Neutrophil (primary cell): ENCODE results near the gene DDI2.
A peak's percentile ranks its signal among the peaks of the same experiment; 100 is the strongest.

ENCODE experiments used
- H3K27ac ChIP-seq: fragments of 200-600 bp; sonication (generic); 2 replicates; pipeline ENCODE4 v1.5.1; 2016; ENCODE audit warnings: mild to moderate bottlenecking, moderate library complexity
- H3K27me3 ChIP-seq: fragments of 200-600 bp; sonication (generic); 2 replicates; pipeline ENCODE4 v1.6.0; 2016; ENCODE audit warnings: mild to moderate bottlenecking
- H3K36me3 ChIP-seq: fragments of 200-600 bp; sonication (generic); 2 replicates; pipeline ENCODE4 v1.5.1; 2017
- H3K4me1 ChIP-seq, 2 experiments: fragments of 200-600 bp in 1 of 2; sonication (generic) in 1 of 2; 1 replicate in 1 of 2; 2 replicates in 1 of 2; pipeline versions ENCODE4 v1.5.1 to v1.6.1; 2013 to 2016; ENCODE audit warnings: low read depth in 1 of 2, low read length in 1 of 2, mild to moderate bottlenecking in 1 of 2, moderate library complexity in 1 of 2; ENCODE audit not compliant: control insufficient read depth in 1 of 2, insufficient read depth in 1 of 2
- H3K4me3 ChIP-seq, 2 experiments: fragments of 200-600 bp in 1 of 2; sonication (generic) in 1 of 2; 1 replicate in 1 of 2; 2 replicates in 1 of 2; pipeline ENCODE4 v1.5.1; 2013 to 2016; ENCODE audit warnings: low read depth in 1 of 2, low read length in 1 of 2, mild to moderate bottlenecking in 1 of 2, moderate library complexity in 1 of 2
- H3K9me3 ChIP-seq: fragments of 200-600 bp; sonication (generic); 2 replicates; pipeline ENCODE4 v1.5.1; 2016
- TF ChIP-seq, protein P1 (sequence below): fragments of 200-600 bp; sonication (generic); IDR thresholded peaks from 2 replicates; pipeline ENCODE4 v1.5.1; 2016; ENCODE audit warnings: antibody characterized with exemption

The DDI2 gene

DNA sequence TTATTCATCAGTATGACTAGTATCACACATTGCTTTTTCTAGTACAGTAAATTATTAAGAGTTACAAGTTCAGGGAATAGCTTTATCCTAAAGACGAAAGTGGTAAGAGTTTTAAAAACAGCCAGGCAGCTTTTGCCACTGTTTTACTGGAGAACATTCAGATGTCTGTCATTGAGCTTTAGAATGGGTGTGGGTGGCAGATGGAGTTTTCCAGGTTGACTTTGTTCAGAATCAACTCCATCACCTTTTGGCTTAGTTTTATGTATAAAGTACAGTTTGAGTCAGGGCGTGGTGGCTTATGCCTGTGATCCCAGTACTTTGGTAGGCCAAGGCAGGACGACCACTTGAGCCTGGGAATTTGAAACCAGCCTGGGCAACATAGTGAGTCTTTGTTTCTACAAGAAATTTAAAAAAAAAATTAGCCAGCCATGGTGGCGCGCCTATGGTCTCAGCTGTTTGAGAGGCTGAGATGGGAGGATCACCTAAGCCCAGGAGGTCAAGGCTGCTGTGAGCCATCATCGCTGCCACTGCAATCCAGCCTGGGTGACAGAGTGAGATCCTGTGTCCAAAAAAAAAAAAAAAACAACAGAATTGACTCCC, 36.9 kb downstream of the DDI2 start:
- H3K36me3 ChIP-seq = peaks cover 29% of the 10 kb centered on the region

DNA sequence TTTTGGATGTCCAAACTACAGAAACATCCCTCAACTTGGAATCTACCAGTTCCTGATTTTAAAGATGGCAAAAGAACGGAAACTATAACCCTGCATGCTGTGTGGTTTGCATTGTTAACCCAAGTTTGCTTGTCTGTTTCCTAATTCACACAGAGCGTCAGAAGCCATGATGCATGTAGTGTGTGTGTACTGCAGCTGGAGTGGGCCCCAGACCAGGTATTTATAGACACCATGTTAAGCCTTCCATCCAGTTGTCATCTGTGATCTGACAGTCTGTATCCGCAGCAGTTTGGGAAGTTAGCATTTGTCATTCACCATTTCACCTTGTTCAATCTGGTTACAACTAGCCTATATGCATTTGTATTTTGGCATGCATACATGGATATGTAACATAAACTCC, 39.2 kb downstream of the DDI2 start:
- peaks cover 12 to 13% of the 10 kb centered on the region in 2 experiments for H3K4me1 ChIP-seq
- peak overlapping the region; percentile 68 for H3K27ac ChIP-seq
- no peak overlapping the region for H3K4me3 ChIP-seq
- H3K36me3 ChIP-seq = peaks cover 34% of the 10 kb centered on the region
- TF ChIP-seq, protein P1, sequence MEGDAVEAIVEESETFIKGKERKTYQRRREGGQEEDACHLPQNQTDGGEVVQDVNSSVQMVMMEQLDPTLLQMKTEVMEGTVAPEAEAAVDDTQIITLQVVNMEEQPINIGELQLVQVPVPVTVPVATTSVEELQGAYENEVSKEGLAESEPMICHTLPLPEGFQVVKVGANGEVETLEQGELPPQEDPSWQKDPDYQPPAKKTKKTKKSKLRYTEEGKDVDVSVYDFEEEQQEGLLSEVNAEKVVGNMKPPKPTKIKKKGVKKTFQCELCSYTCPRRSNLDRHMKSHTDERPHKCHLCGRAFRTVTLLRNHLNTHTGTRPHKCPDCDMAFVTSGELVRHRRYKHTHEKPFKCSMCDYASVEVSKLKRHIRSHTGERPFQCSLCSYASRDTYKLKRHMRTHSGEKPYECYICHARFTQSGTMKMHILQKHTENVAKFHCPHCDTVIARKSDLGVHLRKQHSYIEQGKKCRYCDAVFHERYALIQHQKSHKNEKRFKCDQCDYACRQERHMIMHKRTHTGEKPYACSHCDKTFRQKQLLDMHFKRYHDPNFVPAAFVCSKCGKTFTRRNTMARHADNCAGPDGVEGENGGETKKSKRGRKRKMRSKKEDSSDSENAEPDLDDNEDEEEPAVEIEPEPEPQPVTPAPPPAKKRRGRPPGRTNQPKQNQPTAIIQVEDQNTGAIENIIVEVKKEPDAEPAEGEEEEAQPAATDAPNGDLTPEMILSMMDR = no peak
- no peaks in the 10 kb centered on the region for H3K27me3 ChIP-seq
- no peaks in the 10 kb centered on the region for H3K9me3 ChIP-seq

More for the DNA sequence above, 36.9 kb downstream of the DDI2 start:
- TF ChIP-seq, protein P1 = no peak
- H3K4me3 ChIP-seq = no peak overlapping the region
- peaks cover 12 to 13% of the 10 kb centered on the region in 2 experiments for H3K4me1 ChIP-seq
- no peaks in the 10 kb centered on the region for H3K27me3 ChIP-seq
- H3K9me3 ChIP-seq = no peaks in the 10 kb centered on the region
- H3K27ac ChIP-seq = no peak overlapping the region

GRCh38 chr1:15657021-15657420, 39.8 kb downstream of the DDI2 start:
- peaks cover 12 to 13% of the 10 kb centered on the region in 2 experiments for H3K4me1 ChIP-seq
- TF ChIP-seq, protein P1 = no peak
- H3K36me3 ChIP-seq = peaks cover 35% of the 10 kb centered on the region
- H3K9me3 ChIP-seq = no peaks in the 10 kb centered on the region
- H3K4me3 ChIP-seq = no peak overlapping the region
- H3K27me3 ChIP-seq = no peaks in the 10 kb centered on the region
- H3K27ac ChIP-seq = peak overlapping the region; percentile 68

- Histone ChIP-seq H3K27me3 (no peaks in the 10 kb centered on the region), H3K27ac (no peak overlapping the region), H3K9me3 (no peaks in the 10 kb centered on the region), H3K4me1 (peaks cover 12 to 13% of the 10 kb centered on the region in 2 experiments), H3K4me3 (no peak overlapping the region), H3K36me3 (peaks cover 33% of the 10 kb centered on the region)
- TF ChIP-seq, protein P1 = no peak
Observed at GRCh38 chr1:15660151-15660550, 42.9 kb downstream of the DDI2 start.

DNA sequence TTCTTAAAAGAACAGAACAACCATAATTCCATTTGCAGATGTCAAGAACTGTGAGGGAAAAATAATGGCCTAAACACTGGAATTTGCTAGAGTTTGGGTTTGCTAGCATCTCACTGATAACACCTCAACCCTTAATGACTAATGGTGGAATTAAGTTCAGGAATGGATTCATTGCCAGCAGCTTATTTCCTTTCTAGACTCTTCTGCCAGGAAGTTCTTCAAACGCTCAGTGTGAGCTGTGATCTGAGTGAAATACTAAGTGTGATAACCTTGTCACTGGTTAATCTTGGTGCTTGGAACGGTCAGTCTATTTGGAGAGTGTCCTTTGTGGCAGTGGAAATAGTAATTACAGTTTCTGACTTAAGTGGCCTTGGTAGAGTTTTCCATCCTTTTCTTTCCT, 45.2 kb downstream of the DDI2 start:
- TF ChIP-seq, protein P1 = no peak
- H3K36me3 ChIP-seq = peaks cover 33% of the 10 kb centered on the region
- peaks cover 0 to 1% of the 10 kb centered on the region in 2 experiments for H3K4me1 ChIP-seq
- no peak overlapping the region for H3K27ac ChIP-seq
- H3K4me3 ChIP-seq = no peak overlapping the region
- H3K9me3 ChIP-seq = no peaks in the 10 kb centered on the region
- no peaks in the 10 kb centered on the region for H3K27me3 ChIP-seq
